ENCODE results near the gene NDRG4. TPM values are rescaled to one million over a fixed set of nuclear protein-coding genes. Genes with fewer than 3 reads are reported as not detected.

The NDRG4 gene
- total and polyA plus RNA-seq, 2 of the 13 experiments (the other 11 are each of a cell fraction or from before 2014, with no cell fraction given): 1.7 to 2.7 TPM

DNA sequence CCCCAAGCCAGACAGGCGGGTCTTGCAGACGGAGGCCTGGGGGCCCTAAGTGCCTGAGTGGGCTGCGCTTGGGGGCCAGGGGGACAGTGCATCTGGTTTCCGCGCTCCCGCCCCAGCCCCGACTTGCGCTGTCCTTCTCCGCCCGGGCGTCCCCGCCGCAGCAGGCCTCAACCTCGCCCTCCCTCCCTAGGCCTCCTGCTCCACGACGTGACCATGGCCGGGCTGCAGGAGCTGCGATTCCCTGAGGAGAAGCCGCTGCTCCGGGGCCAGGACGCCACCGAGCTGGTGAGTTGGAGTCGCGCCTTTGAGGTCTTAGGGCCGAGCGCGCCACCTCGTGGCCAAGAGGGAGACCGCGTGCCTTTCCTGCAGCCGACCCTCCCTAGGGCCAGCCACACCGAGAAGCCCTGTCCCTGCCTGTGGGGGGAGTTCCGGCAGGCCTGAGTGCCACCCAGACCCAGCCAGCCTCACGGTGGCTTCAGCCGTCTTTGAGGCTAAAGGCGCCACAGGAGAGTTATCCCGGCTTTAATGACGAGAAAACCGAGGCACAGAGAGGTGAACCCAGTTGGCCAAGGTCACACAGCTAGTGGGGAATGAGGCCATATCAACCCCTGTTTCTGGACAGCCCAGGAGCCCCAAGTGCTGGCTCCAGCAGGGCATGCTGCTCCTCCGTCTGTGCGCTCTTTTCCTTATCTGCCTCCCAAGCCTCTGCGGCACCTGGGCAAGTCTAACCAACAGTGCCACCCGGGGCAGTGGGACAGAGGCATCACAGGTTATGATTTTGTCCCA is 12.2 kb upstream of the NDRG4 start (continued):
- TF ChIP-seq, protein P1, sequence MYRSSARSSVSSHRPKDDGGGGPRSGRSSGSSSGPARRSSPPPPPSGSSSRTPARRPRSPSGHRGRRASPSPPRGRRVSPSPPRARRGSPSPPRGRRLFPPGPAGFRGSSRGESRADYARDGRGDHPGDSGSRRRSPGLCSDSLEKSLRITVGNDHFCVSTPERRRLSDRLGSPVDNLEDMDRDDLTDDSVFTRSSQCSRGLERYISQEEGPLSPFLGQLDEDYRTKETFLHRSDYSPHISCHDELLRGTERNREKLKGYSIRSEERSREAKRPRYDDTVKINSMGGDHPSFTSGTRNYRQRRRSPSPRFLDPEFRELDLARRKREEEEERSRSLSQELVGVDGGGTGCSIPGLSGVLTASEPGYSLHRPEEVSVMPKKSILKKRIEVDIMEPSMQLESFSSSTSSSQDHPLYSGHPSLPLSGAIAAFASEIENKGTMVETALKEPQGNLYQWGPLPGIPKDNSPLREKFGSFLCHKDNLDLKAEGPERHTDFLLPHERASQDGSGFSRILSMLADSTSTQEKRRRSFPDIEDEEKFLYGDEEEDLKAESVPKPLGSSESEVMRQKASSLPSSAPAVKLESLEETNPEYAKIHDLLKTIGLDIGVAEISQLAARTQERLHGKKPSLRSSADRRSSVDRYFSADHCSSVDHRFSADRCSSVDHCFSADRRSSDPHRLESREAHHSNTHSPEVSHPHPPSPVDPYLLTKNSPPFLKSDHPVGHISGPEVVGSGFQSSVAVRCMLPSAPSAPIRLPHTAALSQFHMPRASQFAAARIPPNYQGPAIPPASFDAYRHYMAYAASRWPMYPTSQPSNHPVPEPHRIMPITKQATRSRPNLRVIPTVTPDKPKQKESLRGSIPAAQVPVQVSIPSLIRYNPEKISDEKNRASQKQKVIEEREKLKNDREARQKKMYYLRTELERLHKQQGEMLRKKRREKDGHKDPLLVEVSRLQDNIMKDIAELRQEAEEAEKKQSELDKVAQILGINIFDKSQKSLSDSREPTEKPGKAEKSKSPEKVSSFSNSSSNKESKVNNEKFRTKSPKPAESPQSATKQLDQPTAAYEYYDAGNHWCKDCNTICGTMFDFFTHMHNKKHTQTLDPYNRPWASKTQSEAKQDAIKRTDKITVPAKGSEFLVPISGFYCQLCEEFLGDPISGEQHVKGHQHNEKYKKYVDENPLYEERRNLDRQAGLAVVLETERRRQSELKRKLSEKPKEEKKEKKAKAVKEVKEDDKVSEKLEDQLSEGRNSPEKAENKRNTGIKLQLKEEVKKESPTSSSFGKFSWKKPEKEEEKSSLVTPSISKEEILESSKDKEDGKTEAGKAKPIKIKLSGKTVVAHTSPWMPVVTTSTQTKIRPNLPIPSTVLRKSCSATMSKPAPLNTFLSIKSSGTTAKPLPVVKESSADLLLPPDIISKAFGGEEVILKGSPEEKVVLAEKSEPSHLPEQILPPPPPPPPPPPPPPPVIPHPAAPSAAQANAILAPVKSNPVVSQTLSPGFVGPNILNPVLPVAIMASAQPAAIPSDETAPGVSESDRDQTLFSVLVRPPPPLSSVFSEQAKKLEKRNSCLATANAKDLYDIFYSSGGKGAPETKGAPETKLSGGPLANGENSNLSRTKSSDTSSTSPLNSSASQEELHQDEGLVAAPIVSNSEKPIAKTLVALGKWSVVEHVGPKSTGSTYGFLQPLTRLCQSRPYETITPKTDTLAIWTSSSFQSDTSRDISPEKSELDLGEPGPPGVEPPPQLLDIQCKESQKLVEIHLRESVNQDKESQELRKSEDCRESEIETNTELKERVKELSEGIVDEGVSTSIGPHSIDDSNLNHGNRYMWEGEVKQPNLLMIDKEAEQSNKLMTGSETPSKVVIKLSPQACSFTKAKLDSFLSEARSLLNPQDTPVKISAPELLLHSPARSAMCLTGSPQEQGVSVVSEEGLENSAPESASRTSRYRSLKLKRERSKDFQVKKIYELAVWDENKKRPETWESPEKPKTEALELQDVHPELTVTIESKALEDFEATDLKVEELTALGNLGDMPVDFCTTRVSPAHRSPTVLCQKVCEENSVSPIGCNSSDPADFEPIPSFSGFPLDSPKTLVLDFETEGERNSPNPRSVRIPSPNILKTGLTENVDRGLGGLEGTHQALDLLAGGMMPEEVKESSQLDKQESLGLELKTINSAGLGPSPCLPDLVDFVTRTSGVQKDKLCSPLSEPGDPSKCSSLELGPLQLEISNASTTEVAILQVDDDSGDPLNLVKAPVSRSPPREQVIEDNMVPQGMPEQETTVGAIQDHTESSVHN (CRISPR knock-in tag; IDR thresholded peaks at IDR 0.05): no peak
- TF ChIP-seq, protein P2, sequence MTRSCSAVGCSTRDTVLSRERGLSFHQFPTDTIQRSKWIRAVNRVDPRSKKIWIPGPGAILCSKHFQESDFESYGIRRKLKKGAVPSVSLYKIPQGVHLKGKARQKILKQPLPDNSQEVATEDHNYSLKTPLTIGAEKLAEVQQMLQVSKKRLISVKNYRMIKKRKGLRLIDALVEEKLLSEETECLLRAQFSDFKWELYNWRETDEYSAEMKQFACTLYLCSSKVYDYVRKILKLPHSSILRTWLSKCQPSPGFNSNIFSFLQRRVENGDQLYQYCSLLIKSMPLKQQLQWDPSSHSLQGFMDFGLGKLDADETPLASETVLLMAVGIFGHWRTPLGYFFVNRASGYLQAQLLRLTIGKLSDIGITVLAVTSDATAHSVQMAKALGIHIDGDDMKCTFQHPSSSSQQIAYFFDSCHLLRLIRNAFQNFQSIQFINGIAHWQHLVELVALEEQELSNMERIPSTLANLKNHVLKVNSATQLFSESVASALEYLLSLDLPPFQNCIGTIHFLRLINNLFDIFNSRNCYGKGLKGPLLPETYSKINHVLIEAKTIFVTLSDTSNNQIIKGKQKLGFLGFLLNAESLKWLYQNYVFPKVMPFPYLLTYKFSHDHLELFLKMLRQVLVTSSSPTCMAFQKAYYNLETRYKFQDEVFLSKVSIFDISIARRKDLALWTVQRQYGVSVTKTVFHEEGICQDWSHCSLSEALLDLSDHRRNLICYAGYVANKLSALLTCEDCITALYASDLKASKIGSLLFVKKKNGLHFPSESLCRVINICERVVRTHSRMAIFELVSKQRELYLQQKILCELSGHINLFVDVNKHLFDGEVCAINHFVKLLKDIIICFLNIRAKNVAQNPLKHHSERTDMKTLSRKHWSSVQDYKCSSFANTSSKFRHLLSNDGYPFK (CRISPR knock-in tag; IDR thresholded peaks at IDR 0.05; ENCODE audit: borderline replicate concordance): peak; percentile 26; the same call in 1 of the 2 replicates
- TF ChIP-seq ETV6 (CRISPR knock-in tag; conservative IDR thresholded peaks at IDR 0.05) (peak; percentile 60; the same call in 1 of the 2 replicates), ZNF768 (CRISPR knock-in tag; IDR thresholded peaks at IDR 0.05) (peak; percentile 99), BHLHE40 (IDR thresholded peaks at IDR 0.05; ENCODE audit: low read length) (0 out of 2 replicates have a peak, but pooled peaks have one; percentile 15), ZNF232 (CRISPR knock-in tag; IDR thresholded peaks at IDR 0.05; ENCODE audit: borderline replicate concordance) (0 out of 2 replicates have a peak, but pooled peaks have one; percentile 27), MTA1 (CRISPR knock-in tag; IDR thresholded peaks at IDR 0.05; ENCODE audit: borderline replicate concordance) (peak; percentile 69; the same call in 1 of the 2 replicates), ZFYVE20 (CRISPR knock-in tag; IDR thresholded peaks at IDR 0.05; ENCODE audit: borderline replicate concordance, low read depth) (no peak), ZNF572 (CRISPR knock-in tag; IDR thresholded peaks at IDR 0.05) (0 out of 2 replicates have a peak, but pooled peaks have one; percentile 76), ARNT2 (CRISPR knock-in tag; IDR thresholded peaks at IDR 0.05; ENCODE audit: low read depth) (0 out of 2 replicates have a peak, but pooled peaks have one; percentile 43), ZNF33B (CRISPR knock-in tag; IDR thresholded peaks at IDR 0.05) (0 out of 2 replicates have a peak, but pooled peaks have one; percentile 24)
- TF ChIP-seq, protein P3, sequence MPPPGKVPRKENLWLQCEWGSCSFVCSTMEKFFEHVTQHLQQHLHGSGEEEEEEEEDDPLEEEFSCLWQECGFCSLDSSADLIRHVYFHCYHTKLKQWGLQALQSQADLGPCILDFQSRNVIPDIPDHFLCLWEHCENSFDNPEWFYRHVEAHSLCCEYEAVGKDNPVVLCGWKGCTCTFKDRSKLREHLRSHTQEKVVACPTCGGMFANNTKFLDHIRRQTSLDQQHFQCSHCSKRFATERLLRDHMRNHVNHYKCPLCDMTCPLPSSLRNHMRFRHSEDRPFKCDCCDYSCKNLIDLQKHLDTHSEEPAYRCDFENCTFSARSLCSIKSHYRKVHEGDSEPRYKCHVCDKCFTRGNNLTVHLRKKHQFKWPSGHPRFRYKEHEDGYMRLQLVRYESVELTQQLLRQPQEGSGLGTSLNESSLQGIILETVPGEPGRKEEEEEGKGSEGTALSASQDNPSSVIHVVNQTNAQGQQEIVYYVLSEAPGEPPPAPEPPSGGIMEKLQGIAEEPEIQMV (CRISPR knock-in tag; IDR thresholded peaks at IDR 0.05; ENCODE audit: low read depth): peak; percentile 46; the same call in 1 of the 2 replicates
- TF ChIP-seq, protein P4, sequence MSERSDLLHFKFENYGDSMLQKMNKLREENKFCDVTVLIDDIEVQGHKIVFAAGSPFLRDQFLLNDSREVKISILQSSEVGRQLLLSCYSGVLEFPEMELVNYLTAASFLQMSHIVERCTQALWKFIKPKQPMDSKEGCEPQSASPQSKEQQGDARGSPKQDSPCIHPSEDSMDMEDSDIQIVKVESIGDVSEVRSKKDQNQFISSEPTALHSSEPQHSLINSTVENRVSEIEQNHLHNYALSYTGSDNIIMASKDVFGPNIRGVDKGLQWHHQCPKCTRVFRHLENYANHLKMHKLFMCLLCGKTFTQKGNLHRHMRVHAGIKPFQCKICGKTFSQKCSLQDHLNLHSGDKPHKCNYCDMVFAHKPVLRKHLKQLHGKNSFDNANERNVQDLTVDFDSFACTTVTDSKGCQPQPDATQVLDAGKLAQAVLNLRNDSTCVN (CRISPR knock-in tag; IDR thresholded peaks at IDR 0.05; ENCODE audit: borderline replicate concordance): 0 out of 2 replicates have a peak, but pooled peaks have one; percentile 30
